ENCODE measurements around the gene BCDIN3D. TPM values are rescaled to one million over a fixed set of nuclear protein-coding genes. Genes with fewer than 3 reads are reported as not detected.

The BCDIN3D gene
- total and polyA plus RNA-seq, 2 experiments from 2014 or later, result 3.5 to 5.6 TPM

- 64% methylated on average over 4 of the region's 4 CpGs for WGBS (ENCODE audit: low lambda C conversion rate, missing lambda C conversion rate)
- H3K4me3 ChIP-seq, result no peak overlapping the region
- TF ChIP-seq EZH2phosphoT487 (IDR thresholded peaks at IDR 0.05; ENCODE audit: low read depth, severe bottlenecking, unreplicated experiment) (no peak), EZH2 (IDR thresholded peaks at IDR 0.05; ENCODE audit: borderline replicate concordance) (no peak), CTCF (IDR thresholded peaks at IDR 0.05; ENCODE audit: poor library complexity) (no peak)
- peaks cover 29% of the 10 kb centered on the region for H3K4me1 ChIP-seq (ENCODE audit: insufficient read depth)
- no peak for DNase-seq (ENCODE audit: low spot score)
- no peak overlapping the region for H3K27ac ChIP-seq
- H3K27me3 ChIP-seq, result no peaks in the 10 kb centered on the region
- H4K20me1 ChIP-seq (ENCODE audit: insufficient read depth, poor library complexity, severe bottlenecking), result no peaks in the 10 kb centered on the region
- no peak overlapping the region for H3K4me2 ChIP-seq
- H2AFZ ChIP-seq, result no peak overlapping the region
- no peaks in the 10 kb centered on the region for H3K9me2 ChIP-seq (replicated peaks; ENCODE audit: insufficient read depth)
- H3K9me3 ChIP-seq (ENCODE audit: low read depth), result no peaks in the 10 kb centered on the region
- no peaks in the 10 kb centered on the region for H3K36me3 ChIP-seq (replicated peaks; ENCODE audit: insufficient read depth, low read depth)
- no peaks in the 10 kb centered on the region for H3K79me2 ChIP-seq
These were observed 28.3 kb upstream of the BCDIN3D start for GRCh38 chr12:49871263-49871561.

DNA sequence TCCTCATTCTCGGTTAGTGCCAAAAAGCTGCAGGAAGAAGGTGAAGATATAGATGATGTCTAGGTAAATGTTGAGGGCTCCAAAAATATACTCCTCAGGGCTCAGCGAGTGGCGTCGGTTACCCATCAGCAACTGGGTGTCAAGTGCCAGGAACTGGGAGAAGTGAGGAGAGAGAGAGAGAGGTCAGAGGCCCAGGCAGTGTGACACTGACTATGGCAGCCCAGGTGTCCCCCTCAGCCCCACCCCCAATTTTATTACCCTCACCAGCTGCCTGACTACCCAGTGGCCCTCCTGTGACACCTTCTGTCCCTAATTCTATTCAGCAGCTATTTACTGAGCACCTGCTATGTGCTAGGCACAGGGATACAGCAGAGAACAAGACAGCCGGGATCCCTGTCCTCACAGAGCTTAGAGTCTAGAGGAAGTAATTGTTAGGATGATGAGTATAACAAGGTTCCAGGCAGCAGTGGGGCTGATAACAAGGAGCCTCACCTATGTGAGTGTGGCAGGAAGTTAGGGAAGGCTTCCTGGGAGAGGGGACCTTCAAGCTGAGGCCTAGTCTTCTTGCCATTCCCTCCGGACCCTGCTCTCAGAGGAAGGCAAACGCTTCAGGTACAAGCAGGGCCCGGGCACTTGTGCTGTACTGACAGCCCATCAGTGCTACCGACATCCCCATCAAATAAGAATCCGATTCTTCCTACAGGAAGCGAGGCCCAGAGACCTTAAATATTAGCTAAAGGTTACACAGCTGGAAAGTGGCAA, 27.8 kb upstream of the BCDIN3D start:
- no peak overlapping the region for H3K4me2 ChIP-seq
- 96% methylated on average over 10 of the region's 11 CpGs for WGBS (ENCODE audit: low lambda C conversion rate, missing lambda C conversion rate)
- no peak overlapping the region for H3K27ac ChIP-seq
- no peaks in the 10 kb centered on the region for H3K79me2 ChIP-seq
- TF ChIP-seq EZH2 (IDR thresholded peaks at IDR 0.05; ENCODE audit: borderline replicate concordance), result no peak
- TF ChIP-seq CTCF (IDR thresholded peaks at IDR 0.05; ENCODE audit: poor library complexity), result no peak
- TF ChIP-seq EZH2phosphoT487 (IDR thresholded peaks at IDR 0.05; ENCODE audit: low read depth, severe bottlenecking, unreplicated experiment), result no peak
- no peaks in the 10 kb centered on the region for H3K9me3 ChIP-seq (ENCODE audit: low read depth)
- H3K4me1 ChIP-seq (ENCODE audit: insufficient read depth), result peaks cover 29% of the 10 kb centered on the region
- H3K36me3 ChIP-seq (replicated peaks; ENCODE audit: insufficient read depth, low read depth), result no peaks in the 10 kb centered on the region
- no peak overlapping the region for H3K4me3 ChIP-seq
- H3K27me3 ChIP-seq, result no peaks in the 10 kb centered on the region
- no peaks in the 10 kb centered on the region for H3K9me2 ChIP-seq (replicated peaks; ENCODE audit: insufficient read depth)
- H2AFZ ChIP-seq, result no peak overlapping the region
- no peak for DNase-seq (ENCODE audit: low spot score)
- no peaks in the 10 kb centered on the region for H4K20me1 ChIP-seq (ENCODE audit: insufficient read depth, poor library complexity, severe bottlenecking)

DNA sequence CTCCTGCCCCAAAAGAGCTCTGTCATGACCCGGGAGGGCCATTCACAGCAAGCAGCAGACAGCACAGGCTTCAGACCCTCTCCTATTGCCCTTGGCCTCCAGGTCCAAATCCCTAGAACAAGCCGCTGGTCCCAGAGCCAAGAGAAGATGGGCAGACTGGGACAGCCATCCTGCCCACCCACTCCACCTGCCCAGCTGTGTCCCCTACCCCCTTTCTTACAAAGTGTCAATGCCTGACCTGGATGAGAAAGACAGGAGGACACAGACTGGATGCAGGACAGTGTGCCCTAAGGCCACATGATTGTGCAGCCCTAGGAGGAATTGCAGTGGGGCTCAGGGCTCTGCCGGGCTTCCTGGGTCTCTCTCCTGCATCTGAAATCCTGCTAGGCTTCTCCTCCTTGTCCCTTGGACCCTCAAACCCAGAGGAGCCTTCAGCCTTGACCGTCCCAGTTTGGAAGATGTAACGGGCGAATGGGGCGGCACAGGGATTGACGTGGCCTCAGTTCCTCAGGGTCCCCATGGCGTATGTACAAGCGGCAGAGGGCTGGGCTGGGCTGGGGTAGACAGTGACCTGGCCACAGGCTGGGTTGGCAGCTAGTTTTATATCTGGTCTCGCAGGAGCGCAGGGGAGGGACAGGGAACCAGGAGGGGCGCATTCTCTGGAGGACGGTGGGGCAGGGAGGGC, 27.1 kb upstream of the BCDIN3D start:
- Histone ChIP-seq H3K9me3 (ENCODE audit: low read depth) (no peaks in the 10 kb centered on the region), H3K36me3 (replicated peaks; ENCODE audit: insufficient read depth, low read depth) (no peaks in the 10 kb centered on the region), H3K27me3 (no peaks in the 10 kb centered on the region), H3K27ac (peak overlapping the region; percentile 89), H3K4me1 (ENCODE audit: insufficient read depth) (peaks cover 29% of the 10 kb centered on the region), H3K4me2 (peak overlapping the region; percentile 56), H4K20me1 (ENCODE audit: insufficient read depth, poor library complexity, severe bottlenecking) (no peaks in the 10 kb centered on the region), H3K4me3 (no peak overlapping the region), H2AFZ (no peak overlapping the region), H3K79me2 (no peaks in the 10 kb centered on the region), H3K9me2 (replicated peaks; ENCODE audit: insufficient read depth) (no peaks in the 10 kb centered on the region)
- TF ChIP-seq EZH2phosphoT487 (IDR thresholded peaks at IDR 0.05; ENCODE audit: low read depth, severe bottlenecking, unreplicated experiment), result no peak
- TF ChIP-seq CTCF (IDR thresholded peaks at IDR 0.05; ENCODE audit: poor library complexity), result no peak
- no peak for TF ChIP-seq EZH2 (IDR thresholded peaks at IDR 0.05; ENCODE audit: borderline replicate concordance)
- 95% methylated on average over 14 of the region's 14 CpGs for WGBS (ENCODE audit: low lambda C conversion rate, missing lambda C conversion rate)
- no peak for DNase-seq (ENCODE audit: low spot score)

All from hepatocyte (in vitro differentiated cells).